ENCODE measurements around the gene TBXA2R. TPM values are rescaled to one million over a fixed set of nuclear protein-coding genes. Genes with fewer than 3 reads are reported as not detected.

TBXA2R gene
- total and polyA plus RNA-seq, 2 of the 4 experiments (the other 2 are of a cell fraction), result 0.36 to 2.3 TPM

DNA sequence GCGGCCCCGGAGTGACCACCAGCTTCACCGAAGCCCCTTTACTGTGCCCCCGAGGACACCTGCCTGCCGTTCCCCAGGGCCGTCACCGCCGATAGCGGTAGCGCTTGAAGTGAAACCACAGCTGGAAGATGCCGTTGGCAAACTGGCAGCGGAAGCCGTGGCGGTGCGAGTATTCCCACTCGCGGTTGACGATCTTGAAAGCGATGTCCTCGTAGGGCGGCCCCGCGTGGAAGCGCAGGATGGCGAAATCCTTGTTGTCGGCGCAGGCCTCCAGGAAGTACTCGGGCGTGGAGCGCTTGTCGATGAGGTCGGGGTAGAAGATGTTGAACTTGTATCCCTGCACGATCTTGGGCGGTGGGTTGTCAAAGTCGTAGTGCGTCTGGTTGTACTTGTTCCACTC lies 5.2 kb upstream of the TBXA2R start:
- H3K4me2 ChIP-seq (ENCODE audit: low read depth, low read length), result no peak overlapping the region
- H2AK9ac ChIP-seq (replicated peaks; ENCODE audit: low read depth, low read length, poor library complexity), result no peak overlapping the region
- no peak overlapping the region for H3K56ac ChIP-seq (ENCODE audit: extremely low read depth, insufficient read depth, low read length)
- H3K9me3 ChIP-seq (ENCODE audit: control insufficient read depth, insufficient read depth, low read length), result no peaks in the 10 kb centered on the region
- intact Hi-C loops (cut with micrococcal nuclease) (loop anchor here (10.0 kb wide), 1 partner anchor 287 kb away; no protein-coding TSS in a partner anchor), in situ Hi-C loops (cut with MboI; ENCODE audit: low sequenced_read_pairs) (loop anchor here (25.0 kb wide), 1 partner anchor 300 kb away; no protein-coding TSS in a partner anchor), dilution Hi-C loops (cut with HindIII; ENCODE audit: low sequenced_read_pairs, unreplicated experiment) (no loop called here)
- BruUV-seq (replicated peaks), result no TSS peak
- POLR2A ChIA-PET (ENCODE audit: unreplicated experiment), result no interaction called here
- peaks cover 0 to 8% of the 10 kb centered on the region in 2 experiments; a peak in 2 of 4 replicates for H3K79me1 ChIP-seq (ENCODE audit: low read depth in 1 of 2, low read length in 2 of 2)
- H2AFZ ChIP-seq (replicated peaks; ENCODE audit: low read length, poor library complexity), result no peak overlapping the region
- H3K14ac ChIP-seq (replicated peaks; ENCODE audit: low read depth, low read length), result no peak overlapping the region
- H3K27me3 ChIP-seq (ENCODE audit: control insufficient read depth, insufficient read depth, low read length), result no peaks in the 10 kb centered on the region
- H3K9ac ChIP-seq (ENCODE audit: low read depth, low read length), result no peak overlapping the region
- 0 out of 2 replicates have a peak, but pooled peaks cover 6% of the 10 kb centered on the region for H3K9me1 ChIP-seq (ENCODE audit: insufficient read depth, low read length)
- no peak for DNase-seq
- no peak overlapping the region for H3K4ac ChIP-seq (ENCODE audit: low read depth, low read length)
- H2BK20ac ChIP-seq (ENCODE audit: low read depth, low read length), result no peak overlapping the region
- no peak overlapping the region for H3K18ac ChIP-seq (ENCODE audit: low read depth, low read length)
- H2AK5ac ChIP-seq (ENCODE audit: low read depth, low read length), result no peak overlapping the region
- no peak overlapping the region for H2BK120ac ChIP-seq (ENCODE audit: low read depth, low read length)
- H3K4me1 ChIP-seq (ENCODE audit: control insufficient read depth, insufficient read depth, low read length), result peaks cover 9% of the 10 kb centered on the region
- H4K91ac ChIP-seq (ENCODE audit: insufficient read depth, low read depth, low read length), result no peak overlapping the region
- no peak overlapping the region for H2BK5ac ChIP-seq (ENCODE audit: low read depth, low read length, poor library complexity, severe bottlenecking)
- 95% methylated on average over 23 of the region's 36 CpGs; no CpG with 5 or more reads in 1 of the 2 experiments for WGBS, 2 experiments (ENCODE audit: extremely low coverage in 2 of 2, insufficient read length in 1 of 2)
- H3K4me3 ChIP-seq (ENCODE audit: insufficient read depth, low read depth, low read length), result no peak overlapping the region
- H4K8ac ChIP-seq (ENCODE audit: low read depth in 2 of 2, low read length in 2 of 2), result no peak overlapping the region
- no peak for ATAC-seq (ENCODE audit: low read depth)
- no peaks in the 10 kb centered on the region for H4K20me1 ChIP-seq (ENCODE audit: insufficient read depth, low read length)
- no peak overlapping the region for H2BK15ac ChIP-seq (ENCODE audit: low read depth, low read length)
- H3K23ac ChIP-seq (ENCODE audit: low read depth, low read length), result no peak overlapping the region
- H3K36me3 ChIP-seq (ENCODE audit: control insufficient read depth, insufficient read depth, low read length), result peaks cover 30% of the 10 kb centered on the region
- H4K5ac ChIP-seq (ENCODE audit: low read depth, low read length), result no peak overlapping the region
- TF ChIP-seq RAD21 (IDR thresholded peaks at IDR 0.05; ENCODE audit: low read length), result no peak
- no peak for TF ChIP-seq RCOR1 (IDR thresholded peaks at IDR 0.05; ENCODE audit: insufficient replicate concordance, low read length)
- TF ChIP-seq MAZ (IDR thresholded peaks at IDR 0.05; ENCODE audit: borderline replicate concordance, low read depth, low read length), result no peak
- no peak for TF ChIP-seq USF2 (IDR thresholded peaks at IDR 0.05; ENCODE audit: low read depth, low read length)
- TF ChIP-seq MXI1 (IDR thresholded peaks at IDR 0.05; ENCODE audit: borderline replicate concordance, low read depth, low read length), result no peak
- no peak for TF ChIP-seq CTCF (conservative IDR thresholded peaks at IDR 0.05; ENCODE audit: low read depth, low read length)
- CTCF ChIA-PET, result no interaction called here
- H3K27ac ChIP-seq (ENCODE audit: insufficient read depth, low read length), result no peak overlapping the region
